Activated CD4-positive, alpha-beta T cell treated with anti-CD3 and anti-CD28 coated beads, Interleukin-2, amount 50 U/mL, for 16 hours (primary cell): ENCODE results near the gene MPDZ.
A peak's percentile ranks its signal among the peaks of the same experiment; 100 is the strongest.

ENCODE experiments used
- DNase-seq: peaks from one replicate; pipeline ENCODE4 v3.0.0-alpha.2; 2020

The MPDZ gene

GRCh38 chr9:13131991-13132390 lies 147.5 kb downstream of the MPDZ start:
- DNase-seq = no peak

- no peak for DNase-seq
These were observed 148.1 kb downstream of the MPDZ start for GRCh38 chr9:13131416-13131815.

GRCh38 chr9:13128266-13128860 lies 151.1 kb downstream of the MPDZ start:
- no peak for DNase-seq

- DNase-seq = no peak
These were observed 152.4 kb downstream of the MPDZ start for GRCh38 chr9:13127131-13127530.

- no peak for DNase-seq
These were observed 154.2 kb downstream of the MPDZ start for GRCh38 chr9:13125261-13125660.

- no peak for DNase-seq
These were observed 156.6 kb downstream of the MPDZ start for GRCh38 chr9:13122756-13123369.

GRCh38 chr9:13118313-13118712 lies 161.2 kb downstream of the MPDZ start:
- no peak for DNase-seq

GRCh38 chr9:13116292-13116691 lies 163.2 kb downstream of the MPDZ start:
- no peak for DNase-seq

- DNase-seq = no peak
These were observed 165.7 kb downstream of the MPDZ start for GRCh38 chr9:13113751-13114150.

- no peak for DNase-seq
These were observed 166.3 kb downstream of the MPDZ start for GRCh38 chr9:13113216-13113615.

- no peak for DNase-seq
These were observed 167.7 kb downstream of the MPDZ start for GRCh38 chr9:13111778-13112177.

GRCh38 chr9:13110766-13111417 lies 168.6 kb downstream of the MPDZ start:
- no peak for DNase-seq

GRCh38 chr9:13109781-13110180 lies 169.7 kb downstream of the MPDZ start:
- DNase-seq = no peak

- no peak for DNase-seq
These were observed 172.5 kb downstream of the MPDZ start for GRCh38 chr9:13107008-13107407.

- no peak for DNase-seq
These were observed 178.4 kb downstream of the MPDZ start for GRCh38 chr9:13100914-13101572.

- DNase-seq = no peak
These were observed 184.4 kb downstream of the MPDZ start for GRCh38 chr9:13095056-13095455.

- no peak for DNase-seq
These were observed 188.9 kb downstream of the MPDZ start for GRCh38 chr9:13090628-13091027.

- DNase-seq = no peak
These were observed 189.8 kb downstream of the MPDZ start for GRCh38 chr9:13089666-13090065.

- peak; percentile 37 for DNase-seq
These were observed 190.6 kb downstream of the MPDZ start for GRCh38 chr9:13088720-13089427.

- DNase-seq = no peak
These were observed 195.4 kb downstream of the MPDZ start for GRCh38 chr9:13083963-13084528.

- DNase-seq = no peak
These were observed 196.1 kb downstream of the MPDZ start for GRCh38 chr9:13083366-13083765.

GRCh38 chr9:13082796-13083195 lies 196.7 kb downstream of the MPDZ start:
- no peak for DNase-seq

- no peak for DNase-seq
These were observed 201.3 kb downstream of the MPDZ start for GRCh38 chr9:13078164-13078563.
